SK-N-SH (cell line): ENCODE data around the gene IRX5.

Experiments used
- CTCF ChIP-seq: fragments of 200-600 bp; sonication (generic); IDR thresholded peaks from 2 replicates; pipeline ENCODE4 v1.6.1; 2017; ENCODE audit warnings: antibody characterized with exemption, mild to moderate bottlenecking, moderate library complexity
- GABPA ChIP-seq: IDR thresholded peaks from 2 replicates; pipeline ENCODE4 v1.4.0; 2012; ENCODE audit warnings: low read depth, mild to moderate bottlenecking
- POLR2AphosphoS5 ChIP-seq: IDR thresholded peaks from 2 replicates; pipeline ENCODE4 v1.6.1; 2012; ENCODE audit warnings: low read depth, low read length
- RCOR1 ChIP-seq: fragments of 150-350 bp; IDR thresholded peaks from 2 replicates; pipeline ENCODE4 v1.6.1; 2017; ENCODE audit warnings: antibody characterized with exemption, low read length
- TAF1 ChIP-seq: IDR thresholded peaks from 2 replicates; pipeline ENCODE4 v1.6.1; 2012; ENCODE audit warnings: low read depth, mild to moderate bottlenecking, low read length, moderate library complexity, borderline replicate concordance
- ZBTB33 ChIP-seq: IDR thresholded peaks from 2 replicates; pipeline ENCODE4 v1.4.0; 2012; ENCODE audit warnings: low read depth, borderline replicate concordance

- no peak for TF ChIP-seq GABPA
- TF ChIP-seq CTCF, result no peak
- TF ChIP-seq TAF1, result 0 out of 2 replicates have a peak, but pooled peaks have one; percentile 3
- no peak for TF ChIP-seq ZBTB33
- no peak for TF ChIP-seq POLR2AphosphoS5
- TF ChIP-seq RCOR1, result no peak
Measured at GRCh38 chr16:54928016-54928356, 2.7 kb upstream of the IRX5 start.
